Stimulated activated naive CD8-positive, alpha-beta T cell treated with anti-CD3 and anti-CD28 coated beads, Interleukin-15, Interleukin-2, amounts not matched to agents 100 ng/mL and 50 ng/mL, for 24 hours (primary cell): ENCODE measurements around the gene KRT1.
A peak's percentile ranks its signal among the peaks of the same experiment; 100 is the strongest.

ENCODE experiments used
- H3K27ac Mint-ChIP-seq: one replicate; pipeline ENCODE4 v1.8.0; 2021; ENCODE audit warnings: mild to moderate bottlenecking, mixed read lengths
- H3K27me3 Mint-ChIP-seq: one replicate; pipeline ENCODE4 v1.8.0; 2021; ENCODE audit warnings: mixed read lengths
- H3K36me3 Mint-ChIP-seq: one replicate; pipeline ENCODE4 v1.8.0; 2021; ENCODE audit warnings: low read depth, mixed read lengths
- H3K4me1 Mint-ChIP-seq: one replicate; pipeline ENCODE4 v1.8.0; 2021; ENCODE audit warnings: low read depth, mixed read lengths
- H3K4me3 Mint-ChIP-seq: one replicate; pipeline ENCODE4 v1.8.0; 2021; ENCODE audit warnings: mild to moderate bottlenecking, mixed read lengths
- H3K9me3 Mint-ChIP-seq: one replicate; pipeline ENCODE4 v1.8.0; 2021; ENCODE audit warnings: mixed read lengths

The KRT1 gene

DNA sequence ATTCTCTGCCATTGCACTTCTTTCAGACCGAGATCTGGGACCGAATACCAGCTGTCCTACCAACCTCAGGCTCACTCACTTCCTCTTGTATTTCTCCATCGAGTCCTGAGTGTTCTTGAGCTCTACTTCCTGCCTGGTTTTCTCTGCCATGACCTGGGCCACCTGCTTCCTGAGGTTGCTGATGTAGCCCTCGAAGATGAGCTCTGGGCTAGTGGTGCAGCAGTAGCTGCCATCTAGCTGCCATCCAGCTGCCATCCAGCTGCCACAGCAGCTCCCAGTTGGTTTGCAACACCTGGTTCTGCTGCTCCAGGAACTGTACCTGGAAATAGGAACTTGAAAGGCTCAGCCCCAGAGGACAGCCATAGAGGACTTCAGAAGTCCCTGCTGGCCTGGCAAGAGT is 46.8 kb downstream of the KRT1 start:
- H3K4me3 Mint-ChIP-seq = no peak overlapping the region
- H3K36me3 Mint-ChIP-seq = no peaks in the 10 kb centered on the region
- H3K4me1 Mint-ChIP-seq = peaks cover 54% of the 10 kb centered on the region
- no peaks in the 10 kb centered on the region for H3K9me3 Mint-ChIP-seq
- H3K27me3 Mint-ChIP-seq = no peaks in the 10 kb centered on the region
- H3K27ac Mint-ChIP-seq = peak overlapping the region; percentile 16

- Mint-ChIP-seq H3K27me3 (no peaks in the 10 kb centered on the region), H3K4me3 (no peak overlapping the region), H3K27ac (no peak overlapping the region)
Measured at GRCh38 chr12:52632656-52633055, 47.6 kb downstream of the KRT1 start.

GRCh38 chr12:52631676-52632459 is 48.3 kb downstream of the KRT1 start:
- H3K4me1 Mint-ChIP-seq = peaks cover 61% of the 10 kb centered on the region
- no peaks in the 10 kb centered on the region for H3K9me3 Mint-ChIP-seq
- no peak overlapping the region for H3K4me3 Mint-ChIP-seq
- H3K27ac Mint-ChIP-seq = no peak overlapping the region
- no peaks in the 10 kb centered on the region for H3K36me3 Mint-ChIP-seq
- H3K27me3 Mint-ChIP-seq = no peaks in the 10 kb centered on the region

More at GRCh38 chr12:52632656-52633055, 47.6 kb downstream of the KRT1 start:
- H3K36me3 Mint-ChIP-seq = no peaks in the 10 kb centered on the region
- no peaks in the 10 kb centered on the region for H3K9me3 Mint-ChIP-seq
- H3K4me1 Mint-ChIP-seq = peaks cover 56% of the 10 kb centered on the region

- Mint-ChIP-seq H3K27me3 (no peaks in the 10 kb centered on the region), H3K4me1 (peaks cover 67% of the 10 kb centered on the region), H3K27ac (no peak overlapping the region), H3K4me3 (no peak overlapping the region), H3K9me3 (no peaks in the 10 kb centered on the region), H3K36me3 (no peaks in the 10 kb centered on the region)
Measured at GRCh38 chr12:52631264-52631663, 48.9 kb downstream of the KRT1 start.

- peak overlapping the region; percentile 38 for H3K4me3 Mint-ChIP-seq
Measured at GRCh38 chr12:52630599-52631200, 49.5 kb downstream of the KRT1 start.

DNA sequence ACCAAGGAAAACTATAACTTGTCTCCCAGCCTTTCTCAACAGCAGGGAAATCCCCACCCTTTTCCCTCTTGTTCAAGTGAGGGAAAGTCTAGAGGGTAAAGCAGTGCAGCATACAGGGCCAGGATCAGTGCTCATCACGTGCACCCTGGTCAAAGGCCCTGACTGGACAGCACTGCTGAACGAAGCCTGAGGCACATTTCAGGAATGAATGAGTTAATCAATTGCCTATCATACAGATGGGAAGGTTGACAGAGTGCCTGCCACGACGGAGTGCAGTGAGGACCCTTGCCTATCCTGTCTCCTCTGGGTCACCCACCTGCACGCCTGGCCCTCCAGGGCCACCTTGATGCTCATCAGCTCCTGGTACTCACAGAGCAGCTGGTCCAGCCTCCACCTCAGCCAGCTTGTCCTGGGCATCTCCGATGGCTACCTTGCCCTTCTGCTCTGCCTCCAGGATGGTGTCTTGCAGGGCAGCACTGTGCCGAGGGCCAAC is 50.2 kb downstream of the KRT1 start:
- peaks cover 70% of the 10 kb centered on the region for H3K4me1 Mint-ChIP-seq
- peak overlapping the region; percentile 38 for H3K4me3 Mint-ChIP-seq
- peak overlapping the region; percentile 80 for H3K27ac Mint-ChIP-seq
- H3K36me3 Mint-ChIP-seq = no peaks in the 10 kb centered on the region
- no peaks in the 10 kb centered on the region for H3K27me3 Mint-ChIP-seq
- H3K9me3 Mint-ChIP-seq = no peaks in the 10 kb centered on the region

More at GRCh38 chr12:52630599-52631200, 49.5 kb downstream of the KRT1 start:
- H3K36me3 Mint-ChIP-seq = no peaks in the 10 kb centered on the region
- H3K9me3 Mint-ChIP-seq = no peaks in the 10 kb centered on the region
- peak overlapping the region; percentile 80 for H3K27ac Mint-ChIP-seq
- H3K4me1 Mint-ChIP-seq = peaks cover 68% of the 10 kb centered on the region
- H3K27me3 Mint-ChIP-seq = no peaks in the 10 kb centered on the region

- H3K4me1 Mint-ChIP-seq = peaks cover 70% of the 10 kb centered on the region
- H3K27me3 Mint-ChIP-seq = no peaks in the 10 kb centered on the region
- no peak overlapping the region for H3K27ac Mint-ChIP-seq
- no peak overlapping the region for H3K4me3 Mint-ChIP-seq
- no peaks in the 10 kb centered on the region for H3K36me3 Mint-ChIP-seq
- H3K9me3 Mint-ChIP-seq = no peaks in the 10 kb centered on the region
Measured at GRCh38 chr12:52629281-52630007, 50.8 kb downstream of the KRT1 start.

- H3K27me3 Mint-ChIP-seq = no peaks in the 10 kb centered on the region
- no peaks in the 10 kb centered on the region for H3K9me3 Mint-ChIP-seq
- no peaks in the 10 kb centered on the region for H3K36me3 Mint-ChIP-seq
- H3K4me1 Mint-ChIP-seq = peaks cover 64% of the 10 kb centered on the region
- H3K27ac Mint-ChIP-seq = no peak overlapping the region
- peak overlapping the region; percentile 15 for H3K4me3 Mint-ChIP-seq
Measured at GRCh38 chr12:52628841-52629240, 51.4 kb downstream of the KRT1 start.

- Mint-ChIP-seq H3K27ac (no peak overlapping the region), H3K9me3 (no peaks in the 10 kb centered on the region), H3K27me3 (no peaks in the 10 kb centered on the region), H3K4me1 (peaks cover 57% of the 10 kb centered on the region), H3K4me3 (peak overlapping the region; percentile 15), H3K36me3 (no peaks in the 10 kb centered on the region)
Measured at GRCh38 chr12:52628111-52628507, 52.1 kb downstream of the KRT1 start.

- Mint-ChIP-seq H3K4me3 (no peak overlapping the region), H3K27ac (no peak overlapping the region), H3K4me1 (peaks cover 52% of the 10 kb centered on the region), H3K36me3 (no peaks in the 10 kb centered on the region), H3K9me3 (no peaks in the 10 kb centered on the region), H3K27me3 (no peaks in the 10 kb centered on the region)
Measured at GRCh38 chr12:52627395-52628110, 52.7 kb downstream of the KRT1 start.
